NCI-H345 treated with DMSO at 0.1 percent for 48 hours (cell line): ENCODE results near the gene CACNA1C.

Experiments
- DNase-seq: peaks from one replicate; lab custom pipeline; 2025; ENCODE audit not compliant: unreplicated experiment; lab: John Stamatoyannopoulos, UW

The CACNA1C gene

DNA sequence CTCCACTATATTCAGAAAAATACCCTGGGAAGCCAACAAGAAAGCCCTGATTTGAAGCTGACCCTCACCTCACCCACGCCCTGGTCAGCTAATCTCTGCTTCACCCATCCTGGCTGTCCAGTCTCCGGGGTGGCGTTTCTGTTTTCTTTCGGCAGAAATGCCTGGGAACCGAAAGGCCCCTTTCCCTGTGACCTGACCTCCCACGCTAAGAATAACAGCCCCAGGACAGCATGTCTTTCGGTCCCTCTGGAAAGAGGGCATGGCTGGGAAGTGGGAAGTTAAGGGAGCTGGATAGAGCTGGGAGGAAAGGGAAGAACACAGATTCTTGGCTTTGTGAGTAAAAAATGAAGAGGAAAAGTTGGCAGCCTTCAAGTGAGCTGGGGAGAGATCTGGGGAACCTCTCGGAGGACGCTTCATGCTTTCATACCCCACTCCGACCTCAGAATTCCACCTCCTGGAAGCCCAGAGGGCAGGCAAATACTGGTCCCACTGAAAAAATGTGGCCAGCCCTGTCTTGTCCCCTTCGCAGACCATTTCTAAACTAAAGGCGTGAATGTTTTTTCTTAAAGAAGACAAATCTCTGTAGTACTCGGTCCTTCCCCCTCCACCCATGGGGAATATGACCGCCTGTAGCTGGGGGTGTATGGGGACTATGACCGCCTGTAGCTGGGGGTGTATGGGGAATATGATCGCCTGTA is 579.0 kb downstream of the CACNA1C start:
- DNase-seq: no peak

- DNase-seq: no peak
Observed at GRCh38 chr12:2633176-2633824, 580.5 kb downstream of the CACNA1C start.

DNA sequence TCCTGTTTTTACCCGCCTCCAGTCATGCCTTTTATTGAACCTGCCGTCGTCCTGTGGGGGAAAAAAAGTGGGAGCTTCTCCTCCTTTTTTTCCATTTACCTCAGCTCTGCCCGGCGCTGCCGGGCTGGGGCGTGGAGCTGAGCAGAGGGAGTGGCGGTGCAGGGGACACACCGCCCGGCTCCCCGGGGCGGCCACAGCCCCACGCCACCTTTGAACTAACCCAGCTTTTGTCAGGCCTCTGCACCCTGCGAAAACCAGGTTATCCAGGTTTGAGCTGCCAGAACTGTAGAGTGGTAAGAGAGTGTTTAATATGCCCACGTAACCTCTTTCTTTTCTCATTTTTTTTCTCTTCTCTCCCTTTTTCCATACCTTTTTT is 581.0 kb downstream of the CACNA1C start:
- DNase-seq: no peak

GRCh38 chr12:2634471-2634870 is 581.7 kb downstream of the CACNA1C start:
- DNase-seq: no peak

- no peak for DNase-seq
Observed at GRCh38 chr12:2636741-2637340, 584.1 kb downstream of the CACNA1C start.

- DNase-seq: no peak
Observed at GRCh38 chr12:2637371-2637770, 584.6 kb downstream of the CACNA1C start.

GRCh38 chr12:2638273-2639019 is 585.7 kb downstream of the CACNA1C start:
- DNase-seq: no peak

DNA sequence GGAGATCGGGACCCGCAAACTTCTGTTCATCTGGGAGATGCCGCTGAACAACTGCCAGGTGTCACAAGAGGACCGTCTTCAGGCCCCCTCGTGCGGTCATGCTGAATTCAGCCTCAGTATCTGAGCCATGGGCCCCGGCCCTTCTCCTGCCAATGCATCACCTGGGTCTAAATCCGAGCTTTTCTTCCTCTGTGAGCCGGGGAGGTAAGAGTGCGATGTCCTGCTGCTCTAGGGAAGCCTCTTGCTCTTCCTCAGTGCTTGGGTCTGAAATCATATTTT is 586.2 kb downstream of the CACNA1C start:
- no peak for DNase-seq

DNA sequence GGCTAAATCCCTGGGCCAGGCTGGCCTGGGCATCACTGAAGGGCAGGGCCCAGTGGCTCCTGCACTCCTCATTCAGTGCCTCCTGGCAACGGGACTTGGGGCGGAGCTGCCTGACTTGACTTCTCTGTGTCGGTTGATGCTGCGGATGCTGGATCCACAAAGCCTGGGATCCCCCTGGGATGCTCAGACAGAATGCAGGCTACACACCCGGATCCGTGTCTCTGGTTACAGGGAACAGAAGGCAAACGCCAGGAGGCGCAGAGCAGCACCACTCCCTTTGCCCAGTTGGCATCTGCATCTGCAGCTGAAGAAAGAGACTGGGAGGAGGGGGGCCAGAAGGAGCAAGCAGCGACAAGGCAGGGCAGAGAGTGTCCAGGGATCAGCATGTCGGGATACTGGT is 587.5 kb downstream of the CACNA1C start:
- DNase-seq: no peak

DNA sequence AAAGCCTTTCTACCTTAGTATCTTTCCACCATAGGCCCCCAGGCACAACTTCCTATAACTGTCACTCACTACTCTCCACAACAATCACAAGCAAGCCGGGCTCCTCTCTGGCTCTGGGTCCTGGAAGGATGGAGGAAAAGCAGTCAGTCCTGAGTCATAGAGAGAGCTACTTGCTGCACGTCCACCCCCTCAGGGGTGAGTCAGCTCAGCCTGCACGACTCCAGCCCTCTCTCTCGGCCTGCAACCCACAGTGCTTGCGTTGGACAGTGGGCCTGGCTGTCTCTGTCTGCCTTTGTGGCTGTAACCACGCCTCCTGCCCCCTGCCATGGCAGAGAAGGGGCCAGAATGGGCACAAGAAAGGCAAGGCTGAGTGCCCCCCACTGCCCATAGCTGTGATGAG is 587.9 kb downstream of the CACNA1C start:
- DNase-seq: no peak

GRCh38 chr12:2641207-2641606 is 588.4 kb downstream of the CACNA1C start:
- no peak for DNase-seq

DNA sequence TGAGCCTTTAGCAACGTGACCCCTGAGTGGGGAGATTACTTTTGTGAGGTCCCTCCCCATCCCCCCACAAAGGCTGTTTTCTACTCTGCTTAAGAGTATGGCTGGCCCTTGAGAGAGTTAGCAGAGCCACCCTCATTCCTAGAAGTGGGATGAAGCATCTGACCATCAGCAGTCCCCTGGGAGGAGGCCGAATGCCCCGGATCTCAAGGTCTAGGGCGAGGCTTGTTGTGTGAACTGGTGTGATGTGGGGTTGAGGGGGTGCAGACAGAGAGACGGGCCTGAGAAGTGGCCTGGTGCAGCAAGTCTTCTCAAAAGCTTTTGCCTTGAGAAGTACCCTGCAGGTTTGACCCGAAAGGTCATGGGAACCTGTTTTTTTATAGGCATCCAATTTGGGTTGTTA is 589.0 kb downstream of the CACNA1C start:
- DNase-seq: no peak

DNA sequence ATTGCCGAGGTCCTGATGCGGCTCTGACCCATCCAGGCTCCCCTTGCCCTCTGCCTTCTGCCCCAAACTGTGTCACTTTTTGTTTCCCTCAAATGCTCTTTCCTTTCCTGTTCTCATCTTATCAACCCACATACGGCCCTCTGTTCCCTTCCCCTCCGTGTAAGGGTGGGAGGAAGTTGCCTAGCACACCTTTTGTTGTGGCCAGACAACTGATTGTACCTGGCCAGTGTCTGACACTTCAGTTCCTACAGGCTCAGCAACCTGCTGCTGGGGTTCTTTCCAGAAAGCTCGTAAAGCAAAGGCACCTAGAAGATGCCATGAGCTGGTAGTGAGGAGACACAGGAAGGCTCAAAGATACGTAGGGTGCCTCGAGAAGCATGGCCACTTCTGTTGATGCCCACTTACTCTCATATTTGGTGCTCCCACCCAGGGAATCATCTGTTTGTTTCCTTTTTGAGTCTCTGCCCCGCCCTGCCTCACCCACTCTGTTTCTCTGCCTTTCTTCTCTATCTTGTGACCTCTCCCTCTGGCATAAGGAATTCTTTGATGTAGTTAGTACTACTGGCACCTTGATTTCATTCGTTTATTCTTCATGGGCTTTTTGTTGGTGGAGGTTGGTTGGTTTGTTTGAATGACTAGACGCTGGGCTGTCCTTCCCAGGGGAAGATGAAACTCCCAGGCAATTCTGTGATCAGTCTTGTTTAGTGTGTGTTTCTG is 589.5 kb downstream of the CACNA1C start:
- no peak for DNase-seq

- no peak for DNase-seq
Observed at GRCh38 chr12:2642896-2643425, 590.2 kb downstream of the CACNA1C start.

DNA sequence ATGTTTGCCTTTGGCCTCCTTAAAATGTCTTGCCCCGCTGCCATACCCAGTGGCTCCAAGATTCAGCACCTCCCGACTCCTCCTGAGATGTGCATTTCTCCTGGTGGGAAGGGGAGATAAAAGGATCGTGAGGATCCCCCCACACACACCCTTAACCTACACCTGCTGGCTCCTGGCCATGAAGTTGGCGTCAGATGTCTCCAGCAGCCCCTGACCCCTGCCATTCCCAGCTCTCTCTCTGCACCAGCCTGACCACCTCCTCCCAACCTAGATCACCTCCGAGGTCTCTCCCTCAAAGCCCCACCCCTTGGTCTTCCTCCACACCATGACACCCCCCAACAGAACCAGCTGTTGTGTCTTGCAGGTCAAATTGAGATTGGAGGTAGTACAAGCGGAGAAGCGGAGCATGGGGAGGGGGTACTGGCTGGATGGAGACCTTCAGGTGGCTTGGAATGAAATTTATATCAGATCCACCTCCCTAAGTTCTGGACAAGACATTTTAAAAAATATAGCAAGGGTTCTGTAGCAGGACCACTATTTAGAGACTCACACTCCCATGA is 590.9 kb downstream of the CACNA1C start:
- DNase-seq: no peak

DNA sequence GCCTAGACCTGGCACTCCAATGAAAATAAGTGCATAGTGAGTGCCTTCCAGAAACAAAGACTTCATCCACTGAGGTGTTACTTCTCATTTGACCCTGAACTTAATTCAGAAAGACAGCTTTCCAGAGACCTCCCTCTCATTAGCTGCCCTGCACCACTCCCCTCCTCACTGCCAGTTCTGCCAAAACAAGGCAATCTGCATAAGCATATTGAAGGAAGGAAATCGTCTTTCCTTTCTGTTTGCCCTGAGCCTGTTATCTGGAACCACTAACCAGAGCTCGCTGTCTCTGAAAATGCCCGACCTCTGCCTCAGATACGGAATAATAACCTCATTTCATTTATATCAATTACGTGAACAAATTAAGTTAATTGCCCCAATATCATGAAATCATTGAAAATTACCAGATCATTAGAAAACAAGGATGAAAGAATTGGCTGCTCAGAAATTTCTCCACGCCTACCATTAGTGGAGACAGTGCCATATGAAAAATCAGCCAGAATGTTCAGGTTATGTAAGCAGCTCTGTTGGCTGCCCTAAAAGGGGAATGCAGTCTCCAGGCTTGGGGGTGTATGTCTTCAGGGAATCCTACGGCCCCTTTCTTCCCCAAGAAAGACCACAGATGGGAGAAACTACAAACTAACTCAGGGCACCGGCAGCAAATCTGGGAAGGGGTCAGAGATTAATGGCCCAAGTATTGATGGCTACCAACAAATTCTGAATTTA is 592.1 kb downstream of the CACNA1C start:
- no peak for DNase-seq

DNA sequence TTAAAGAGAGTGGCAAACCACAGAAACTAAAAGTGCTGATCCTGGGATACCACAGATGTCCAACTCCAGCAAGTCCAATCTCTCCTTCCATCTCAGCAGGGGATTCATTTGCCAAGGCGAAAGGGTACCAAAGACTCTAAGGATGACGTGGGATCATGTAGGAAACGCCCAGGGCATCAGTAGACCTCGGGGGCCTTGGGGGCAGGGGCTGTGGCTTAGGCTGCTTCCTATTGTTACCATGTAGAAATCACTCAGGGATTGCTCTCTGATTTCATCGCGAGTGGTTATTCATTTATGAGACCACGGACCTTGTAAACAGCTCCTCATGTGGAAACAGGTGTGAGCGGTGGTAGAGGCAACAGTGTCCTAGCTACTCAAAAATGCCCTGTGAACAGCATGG is 592.7 kb downstream of the CACNA1C start:
- DNase-seq: no peak

GRCh38 chr12:2646341-2646740 is 593.6 kb downstream of the CACNA1C start:
- no peak for DNase-seq

- DNase-seq: no peak
Observed at GRCh38 chr12:2647186-2647585, 594.4 kb downstream of the CACNA1C start.

DNA sequence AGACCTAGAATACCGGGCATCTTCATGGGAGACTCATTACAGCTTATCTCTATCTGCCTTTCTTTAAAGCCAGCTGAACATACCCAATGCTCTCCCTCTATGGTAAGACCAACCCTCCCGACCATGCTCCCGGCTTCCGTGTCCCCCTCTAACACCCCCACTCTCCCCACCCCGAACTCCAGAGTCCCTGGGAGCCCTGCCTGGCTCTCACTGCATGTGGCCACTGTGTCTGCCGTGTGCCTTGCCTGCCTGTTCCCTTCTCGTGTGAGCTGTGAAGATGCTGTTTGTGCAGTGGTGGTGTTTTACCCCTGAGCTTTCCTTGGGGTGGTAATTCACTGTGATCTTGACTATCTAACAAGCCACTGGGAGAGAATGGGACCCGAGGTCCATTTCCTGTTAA is 595.6 kb downstream of the CACNA1C start:
- DNase-seq: no peak
